ENCODE results near the gene CLCN5.

The CLCN5 gene

GRCh38 chrX:50093625-50094024, 171.2 kb downstream of the CLCN5 start:
- DNase-seq = no peak

- no peak for DNase-seq
These were observed 174.7 kb downstream of the CLCN5 start for GRCh38 chrX:50097071-50097470.

GRCh38 chrX:50098241-50098640, 175.8 kb downstream of the CLCN5 start:
- no peak for DNase-seq

- no peak for DNase-seq
These were observed 176.4 kb downstream of the CLCN5 start for GRCh38 chrX:50098749-50099148.

- no peak for DNase-seq
These were observed 176.9 kb downstream of the CLCN5 start for GRCh38 chrX:50099331-50099730.

GRCh38 chrX:50100188-50100587, 177.8 kb downstream of the CLCN5 start:
- DNase-seq = no peak

GRCh38 chrX:50103176-50103575, 180.8 kb downstream of the CLCN5 start:
- no peak for DNase-seq

- no peak for DNase-seq
These were observed 181.6 kb downstream of the CLCN5 start for GRCh38 chrX:50103866-50104566.

GRCh38 chrX:50106051-50106675, 183.8 kb downstream of the CLCN5 start:
- no peak for DNase-seq

- peak; percentile 59 for DNase-seq
These were observed 185.1 kb downstream of the CLCN5 start for GRCh38 chrX:50107470-50107869.

- no peak for DNase-seq
These were observed 185.9 kb downstream of the CLCN5 start for GRCh38 chrX:50108264-50108663.

GRCh38 chrX:50111742-50112141, 189.3 kb downstream of the CLCN5 start:
- no peak for DNase-seq

GRCh38 chrX:50114113-50114512, 191.7 kb downstream of the CLCN5 start:
- no peak for DNase-seq

- no peak for DNase-seq
These were observed 193.6 kb downstream of the CLCN5 start for GRCh38 chrX:50115973-50116372.

- no peak for DNase-seq
These were observed 195.1 kb downstream of the CLCN5 start for GRCh38 chrX:50117476-50117875.

GRCh38 chrX:50125480-50125879, 203.1 kb downstream of the CLCN5 start:
- no peak for DNase-seq

GRCh38 chrX:50147972-50148371, 225.6 kb downstream of the CLCN5 start:
- no peak for DNase-seq

Data from NCI-H226 (cell line).